Activated CD4-positive, CD25-positive, alpha-beta regulatory T cell treated with anti-CD3 and anti-CD28 coated beads, Interleukin-2, amount 50 U/mL, for 72 hours (primary cell): Measurements from ENCODE around the gene RBL1.
"Not testable (repeated sequence)": the region's sequence is repeated elsewhere in the genome, so short reads cannot be mapped to it uniquely, and the experiment has no call there.

Experiments used
- DNase-seq: peaks from one replicate; pipeline ENCODE4 v3.0.0; 2021

Gene RBL1

GRCh38 chr20:37072293-37073196, 23.3 kb downstream of the RBL1 start:
- no peak for DNase-seq

DNA sequence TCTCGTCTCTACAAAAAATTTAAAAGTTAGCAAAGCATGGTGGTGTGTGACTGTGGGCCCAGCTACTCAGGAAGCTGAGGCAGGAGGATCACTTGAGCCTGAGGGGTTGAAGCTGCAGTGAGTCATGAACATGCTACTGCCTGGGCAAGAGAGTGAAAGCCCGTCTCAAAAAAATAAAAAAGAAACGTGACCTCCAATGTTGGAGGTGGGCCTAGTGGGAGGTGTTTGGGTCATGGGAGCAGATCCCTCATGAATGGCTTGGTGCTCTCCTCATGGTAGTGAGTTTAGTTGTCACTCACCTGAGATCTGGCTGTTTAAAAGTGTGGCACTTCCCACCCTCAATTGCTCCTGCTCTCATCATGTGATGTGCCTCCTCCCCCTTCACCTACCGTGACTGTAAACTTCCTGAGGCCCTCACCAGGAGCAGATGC, 24.3 kb downstream of the RBL1 start:
- no peak for DNase-seq

GRCh38 chr20:37069563-37069962, 26.2 kb downstream of the RBL1 start:
- DNase-seq: not testable (repeated sequence)

- DNase-seq: no peak
These were observed 29.6 kb downstream of the RBL1 start for GRCh38 chr20:37066168-37066567.

DNA sequence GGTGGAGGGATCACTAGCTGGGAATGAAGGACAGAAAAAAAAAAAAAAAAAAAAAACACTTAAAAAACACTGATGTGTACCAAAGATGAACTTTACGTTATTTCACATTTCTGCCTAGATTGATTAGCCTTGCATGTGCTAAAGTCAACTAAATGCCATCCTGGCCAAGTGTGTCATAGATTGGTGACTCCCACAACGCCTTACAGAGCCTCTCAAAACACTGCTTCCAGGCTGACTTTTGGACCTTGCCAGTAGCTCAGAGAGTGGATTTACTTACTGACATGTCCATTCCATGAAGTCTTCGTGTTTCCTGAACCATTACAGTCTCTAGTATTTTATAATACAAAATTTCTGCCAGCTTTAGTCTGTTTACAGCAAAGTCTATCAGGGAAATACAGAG, 40.5 kb downstream of the RBL1 start:
- DNase-seq: no peak

- DNase-seq: no peak
These were observed 42.4 kb downstream of the RBL1 start for GRCh38 chr20:37053230-37053950.

DNA sequence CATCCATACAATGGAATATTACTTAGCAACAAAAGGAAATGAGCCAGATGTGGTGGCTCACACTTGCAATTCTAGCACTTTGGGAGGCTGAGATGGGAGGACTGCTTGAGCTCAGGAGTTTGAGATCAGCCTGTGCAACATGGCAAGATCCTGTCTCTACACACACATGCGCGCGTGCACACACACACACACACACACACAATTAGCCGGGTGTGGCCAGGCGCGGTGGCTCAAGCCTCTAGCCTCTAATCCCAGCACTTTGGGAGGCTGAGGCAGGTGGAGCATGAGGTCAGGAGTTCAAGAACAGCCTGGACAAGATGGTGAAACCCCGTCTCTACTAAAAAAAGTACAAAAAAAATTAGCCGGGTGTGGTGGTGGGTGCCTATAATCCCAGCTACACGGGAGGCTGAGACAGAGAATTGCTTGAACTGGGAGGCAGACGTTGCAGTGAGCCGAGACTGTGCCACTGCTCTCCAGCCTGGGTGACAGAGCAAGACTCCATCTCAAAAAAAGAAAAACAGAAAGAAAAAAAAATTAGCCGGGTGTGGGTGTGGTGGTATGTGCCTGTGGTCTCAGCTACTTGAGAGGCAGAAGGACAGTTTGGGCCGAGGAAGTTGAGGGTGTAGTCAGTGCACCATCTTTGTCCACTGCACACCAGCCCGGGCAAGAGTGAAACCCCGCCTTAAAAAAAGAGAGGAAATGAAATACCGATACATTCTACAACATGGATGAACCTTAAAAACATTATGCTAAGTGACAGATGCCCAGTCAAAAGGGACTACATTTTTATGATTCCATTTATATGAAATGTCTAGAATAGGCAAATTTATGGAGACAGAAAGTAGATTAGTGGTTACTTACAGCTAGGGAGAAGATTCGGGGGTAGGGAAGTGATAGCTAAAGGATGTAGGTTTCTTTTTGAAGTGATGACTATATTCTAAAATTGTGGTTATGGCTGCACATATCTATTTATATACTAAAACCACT, 52.5 kb downstream of the RBL1 start:
- peak; percentile 52 for DNase-seq

DNA sequence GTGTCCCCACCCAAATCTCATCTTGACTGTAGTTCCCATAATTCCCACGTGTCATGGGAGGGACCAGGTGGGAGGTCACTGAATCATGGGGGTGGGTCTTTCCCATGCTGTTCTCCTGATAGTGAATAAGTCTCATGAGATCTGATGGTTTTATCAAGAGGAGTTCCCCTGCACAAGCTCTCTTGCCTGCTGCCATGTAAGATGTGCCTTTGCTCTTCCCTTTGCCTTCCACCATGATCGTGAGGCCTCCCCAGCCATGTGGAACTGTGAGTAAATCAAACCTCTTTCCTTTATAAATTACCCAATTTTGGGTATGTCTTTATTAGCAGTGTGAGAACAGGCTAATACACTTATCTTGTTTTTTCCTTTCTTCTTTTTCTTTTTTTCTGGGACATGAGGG, 56.4 kb downstream of the RBL1 start:
- DNase-seq: not testable (repeated sequence)

GRCh38 chr20:37032077-37032476, 63.7 kb downstream of the RBL1 start:
- no peak for DNase-seq

DNA sequence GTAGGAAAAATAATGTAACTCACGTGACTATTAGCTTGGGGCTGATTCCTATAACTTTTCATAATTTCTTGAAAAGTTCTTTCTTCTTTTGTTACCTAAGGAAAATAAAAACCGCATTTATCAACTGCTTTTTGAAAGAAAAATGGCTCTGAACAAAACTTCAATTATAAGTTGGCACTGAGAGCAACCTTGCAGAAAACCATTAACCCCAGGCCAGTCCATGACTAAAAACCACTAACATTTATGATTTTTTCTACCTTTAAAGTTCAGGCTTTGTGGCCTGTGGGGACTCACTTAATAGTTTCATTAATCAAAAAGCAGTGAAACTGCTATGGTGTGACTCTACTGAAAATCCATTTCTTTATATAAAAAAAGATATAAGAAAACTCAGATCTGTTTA, 75.2 kb downstream of the RBL1 start:
- no peak for DNase-seq

GRCh38 chr20:37012631-37013030, 83.2 kb downstream of the RBL1 start:
- DNase-seq: not testable (repeated sequence)

DNA sequence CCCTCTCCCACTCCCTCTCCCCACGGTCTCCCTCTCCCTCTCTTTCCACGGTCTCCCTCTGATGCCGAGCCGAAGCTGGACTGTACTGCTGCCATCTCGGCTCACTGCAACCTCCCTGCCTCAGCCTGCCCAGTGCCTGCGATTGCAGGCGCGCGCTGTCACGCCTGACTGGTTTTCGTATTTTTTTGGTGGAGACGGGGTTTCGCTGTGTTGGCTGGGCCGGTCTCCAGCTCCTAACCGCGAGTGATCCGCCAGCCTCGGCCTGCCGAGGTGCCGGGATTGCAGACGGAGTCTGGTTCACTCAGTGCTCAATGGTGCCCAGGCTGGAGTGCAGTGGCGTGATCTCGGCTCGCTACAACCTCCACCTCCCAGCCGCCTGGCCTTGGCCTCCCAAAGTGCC, 83.9 kb downstream of the RBL1 start:
- not testable (repeated sequence) for DNase-seq

DNA sequence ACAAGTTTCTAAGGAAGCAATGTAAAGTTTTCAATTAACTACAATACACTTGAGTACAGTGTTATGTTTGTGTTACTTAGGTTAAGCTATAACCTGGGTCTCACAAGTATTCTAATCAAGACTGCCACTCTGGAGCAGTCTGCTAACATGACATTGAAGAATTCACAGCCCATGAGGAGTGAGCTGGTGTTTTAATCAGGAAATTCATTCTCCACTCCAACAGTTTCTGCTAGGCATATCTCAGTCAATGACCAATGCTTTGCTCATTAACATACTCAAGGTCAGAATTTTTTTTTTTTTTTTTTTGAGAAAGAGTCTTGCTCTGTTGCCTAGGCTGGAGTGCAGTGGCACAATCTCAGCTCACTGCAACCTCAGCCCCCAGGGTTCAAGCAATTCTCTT, 84.7 kb downstream of the RBL1 start:
- DNase-seq: no peak

- no peak for DNase-seq
These were observed 87.7 kb downstream of the RBL1 start for GRCh38 chr20:37007898-37008649.

- DNase-seq: not testable (repeated sequence)
These were observed 90.5 kb downstream of the RBL1 start for GRCh38 chr20:37005062-37005942.

DNA sequence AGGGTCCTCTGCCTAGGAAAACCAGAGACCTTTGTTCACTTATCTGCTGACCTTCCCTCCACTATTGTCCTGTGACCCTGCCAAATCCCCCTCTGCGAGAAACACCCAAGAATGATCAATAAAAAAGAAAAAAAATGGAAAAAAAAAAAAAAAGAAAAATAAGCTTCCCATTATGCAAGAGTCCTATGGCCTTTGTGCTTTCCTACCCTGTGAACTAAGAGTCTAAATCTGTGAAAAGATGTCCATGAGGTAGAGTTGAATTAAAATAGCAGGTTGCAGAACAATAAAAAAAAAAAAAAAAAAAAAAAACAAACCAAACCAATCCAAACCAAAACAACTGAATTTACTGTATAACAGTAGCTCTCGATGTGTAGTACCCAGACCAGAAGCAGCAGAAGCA, 94.2 kb downstream of the RBL1 start:
- not testable (repeated sequence) for DNase-seq

- DNase-seq: not testable (repeated sequence)
These were observed 95.6 kb downstream of the RBL1 start for GRCh38 chr20:37000171-37000570.

DNA sequence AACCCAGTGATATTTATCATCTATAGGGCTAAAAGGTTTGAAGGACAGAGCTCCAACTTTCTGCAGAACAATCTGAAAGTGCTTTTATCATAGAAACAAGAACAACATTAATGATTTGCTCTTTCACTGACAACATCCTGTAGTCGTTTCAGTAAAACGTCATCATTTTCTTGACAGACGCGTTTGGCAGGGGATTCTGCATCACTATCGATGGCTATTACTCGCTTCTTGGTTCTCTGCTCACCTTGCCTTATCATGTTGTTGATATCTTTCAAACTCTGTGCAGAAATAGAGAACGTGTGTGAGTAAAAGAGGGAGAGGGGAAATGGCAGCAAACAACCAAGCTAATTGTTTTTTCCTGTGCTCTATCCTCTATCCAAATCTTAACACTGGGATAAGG, 97.1 kb downstream of the RBL1 start:
- no peak for DNase-seq

DNA sequence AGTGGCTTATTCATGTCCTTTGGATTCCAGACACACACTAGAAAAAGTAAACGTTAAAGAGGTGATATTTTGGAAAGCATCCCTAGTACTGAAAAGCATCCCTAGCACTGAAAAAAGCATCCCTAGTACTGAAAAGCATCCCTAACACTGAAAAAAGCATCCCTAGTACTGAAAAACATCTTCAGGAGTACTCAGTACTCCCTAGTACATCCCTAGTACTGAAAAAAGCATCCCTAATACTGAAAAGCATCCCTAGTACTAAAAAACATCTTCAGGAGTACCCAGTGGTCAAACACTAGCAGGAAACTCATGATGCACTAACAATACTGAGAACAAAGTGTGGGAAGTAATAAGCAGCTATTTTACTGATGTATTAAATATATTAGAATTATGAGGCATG, 98.7 kb downstream of the RBL1 start:
- no peak for DNase-seq

GRCh38 chr20:36994221-36994620, 101.6 kb downstream of the RBL1 start:
- not testable (repeated sequence) for DNase-seq

GRCh38 chr20:36992802-36993334, 102.9 kb downstream of the RBL1 start:
- no peak for DNase-seq
